HEK293T (cell line): Measurements from ENCODE around the gene IREB2.

ENCODE experiments used
- ARNT ChIP-seq: fragments of 450-650 bp; IDR thresholded peaks from 2 replicates; pipeline ENCODE4 v1.6.1; 2017; ENCODE audit warnings: mild to moderate bottlenecking
- BHLHE40 ChIP-seq: fragments of 450-650 bp; IDR thresholded peaks from 2 replicates; pipeline ENCODE4 v1.6.1; 2016; ENCODE audit warnings: mild to moderate bottlenecking, moderate library complexity, borderline replicate concordance
- ELF4 ChIP-seq: fragments of 450-650 bp; IDR thresholded peaks from 2 replicates; pipeline ENCODE4 v1.6.1; 2017; ENCODE audit warnings: antibody characterized with exemption
- FOXK2 ChIP-seq: fragments of 450-650 bp; IDR thresholded peaks from 2 replicates; pipeline ENCODE4 v1.6.1; 2016; ENCODE audit warnings: mild to moderate bottlenecking
- FOXM1 ChIP-seq: fragments of 450-650 bp; IDR thresholded peaks from 2 replicates; pipeline ENCODE4 v1.6.1; 2017; ENCODE audit warnings: mild to moderate bottlenecking, borderline replicate concordance
- NFRKB ChIP-seq: fragments of 450-650 bp; IDR thresholded peaks from 2 replicates; pipeline ENCODE4 v1.6.1; 2016; ENCODE audit warnings: mild to moderate bottlenecking, moderate library complexity
- PKNOX1 ChIP-seq: fragments of 450-650 bp; IDR thresholded peaks from 2 replicates; pipeline ENCODE4 v1.6.1; 2016
- SP1 ChIP-seq: fragments of 450-650 bp; IDR thresholded peaks from 2 replicates; pipeline ENCODE4 v1.6.1; 2017
- SUZ12 ChIP-seq: fragments of 450-650 bp; IDR thresholded peaks from 2 replicates; pipeline ENCODE4 v1.6.1; 2016; ENCODE audit warnings: mild to moderate bottlenecking
- TARDBP ChIP-seq: fragments of 450-650 bp; IDR thresholded peaks from 2 replicates; pipeline ENCODE4 v1.6.1; 2016

GRCh38 chr15:78453447-78453846, 15.4 kb downstream of the IREB2 start:
- no peak for TF ChIP-seq SUZ12
- TF ChIP-seq TARDBP: no peak
- no peak for TF ChIP-seq SP1
- no peak for TF ChIP-seq FOXM1
- TF ChIP-seq BHLHE40: no peak
- no peak for TF ChIP-seq ELF4
- no peak for TF ChIP-seq ARNT
- TF ChIP-seq NFRKB: no peak
- no peak for TF ChIP-seq PKNOX1
- no peak for TF ChIP-seq FOXK2
